Stimulated activated CD8-positive, alpha-beta memory T cell treated with anti-CD3 and anti-CD28 coated beads, Interleukin-4, amount 100 ng/mL, for 4 hours (primary cell): ENCODE results near the gene LHFPL3.

Experiments used
- DNase-seq, 2 donors: peaks; one replicate each; pipeline ENCODE4 v3.0.0-alpha.2; 2020; ENCODE audit warnings: low read depth in 2 of 2, low spot score in 1 of 2

Gene LHFPL3

GRCh38 chr7:104795086-104795485, 466.7 kb downstream of the LHFPL3 start:
- no peak for DNase-seq

DNA sequence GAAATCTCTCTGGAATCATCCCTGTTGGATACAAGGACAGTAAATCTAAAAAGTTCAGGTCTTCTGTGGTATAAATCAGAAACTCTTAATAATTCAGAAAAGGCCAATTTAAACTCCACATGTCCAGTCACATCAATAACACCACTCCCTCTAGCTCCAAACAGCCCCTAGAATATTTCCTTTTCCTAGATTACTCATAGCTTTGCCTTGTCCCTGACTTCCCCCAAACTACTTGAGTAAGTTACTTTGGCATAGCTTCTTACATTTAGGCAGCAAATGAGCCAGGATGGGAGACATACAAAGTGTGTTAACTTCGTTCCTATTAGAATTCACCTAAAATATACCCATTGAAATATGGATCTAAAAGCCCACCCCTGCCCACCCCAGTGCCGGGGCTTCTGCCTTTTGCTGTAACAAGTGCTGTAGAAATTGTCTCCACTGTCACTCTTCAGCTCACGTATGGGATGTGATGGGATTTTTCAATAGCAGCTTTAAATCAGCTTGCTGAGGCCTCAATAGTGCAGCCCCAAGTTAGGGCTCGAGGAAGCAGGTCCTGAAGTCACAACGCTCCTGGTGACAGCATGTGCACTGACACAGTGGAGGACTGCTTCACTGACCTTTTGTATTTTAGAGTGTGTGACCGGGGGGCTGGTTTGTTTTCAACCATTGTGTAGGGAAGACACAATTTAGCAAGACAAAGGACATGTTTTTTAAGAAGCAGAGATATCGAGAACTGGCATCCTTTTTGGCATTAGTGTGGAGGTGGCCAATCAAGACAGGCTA, 467.4 kb downstream of the LHFPL3 start:
- DNase-seq, result no peak

GRCh38 chr7:104800307-104800706, 471.9 kb downstream of the LHFPL3 start:
- DNase-seq, result no peak

DNA sequence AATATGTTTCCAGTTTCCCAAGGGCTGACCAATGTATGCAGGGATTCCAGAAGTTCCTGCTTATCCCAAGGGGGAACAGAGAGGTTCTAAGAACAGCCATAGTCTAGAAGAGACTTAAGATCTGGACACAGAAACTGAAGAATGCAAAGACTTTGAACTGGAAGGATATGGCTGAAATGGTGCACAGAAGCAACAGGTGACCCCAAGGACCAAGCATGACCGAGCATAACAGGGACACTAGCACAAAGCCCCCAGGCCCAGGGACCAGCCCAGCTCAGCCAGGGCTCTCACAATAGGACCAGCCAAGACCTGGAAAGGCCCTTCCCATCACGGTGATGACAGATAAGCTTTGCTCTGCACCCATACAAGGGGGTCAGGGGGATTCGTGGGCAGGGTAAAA, 472.6 kb downstream of the LHFPL3 start:
- no peak for DNase-seq

- no peak for DNase-seq
Measured at GRCh38 chr7:104803931-104804330, 475.5 kb downstream of the LHFPL3 start.

DNA sequence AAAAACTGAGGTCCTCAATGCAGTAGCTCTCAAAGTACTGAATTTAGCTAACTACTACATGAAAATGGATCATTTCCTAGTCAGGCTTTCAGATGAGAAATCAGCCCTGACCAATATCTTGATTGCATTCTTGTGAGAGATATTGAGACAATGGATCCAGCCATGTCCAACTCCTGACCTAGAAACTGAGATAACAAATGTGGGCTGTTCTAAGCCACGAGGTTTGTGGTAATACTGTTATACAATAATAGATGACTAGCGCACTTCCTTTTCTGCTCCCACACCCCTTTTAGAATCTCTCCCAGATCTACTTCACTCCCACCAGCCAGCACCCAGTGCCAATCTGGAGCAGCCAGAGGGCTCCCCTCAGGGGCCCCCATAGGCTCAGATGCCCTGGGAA, 476.3 kb downstream of the LHFPL3 start:
- DNase-seq, result no peak

GRCh38 chr7:104805449-104806317, 477.3 kb downstream of the LHFPL3 start:
- DNase-seq, result no peak

DNA sequence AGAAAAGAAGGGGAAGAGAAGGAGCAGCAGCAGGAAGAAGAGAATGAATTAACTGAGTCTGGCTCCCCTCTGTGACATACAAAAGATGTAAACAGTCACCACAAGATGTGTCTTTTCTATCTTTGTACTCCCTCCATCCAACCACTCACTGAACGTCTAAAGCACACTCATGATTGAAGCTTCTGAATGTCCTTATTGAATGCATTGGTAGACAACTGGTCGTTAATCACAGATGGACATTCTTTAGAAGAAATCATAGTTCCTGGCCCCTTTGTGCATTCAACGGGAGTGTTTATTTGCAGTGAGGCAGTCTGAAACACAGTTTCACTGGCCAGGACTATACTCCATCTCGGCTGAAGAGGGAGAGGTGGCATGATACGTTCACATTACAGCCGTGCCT, 479.3 kb downstream of the LHFPL3 start:
- no peak for DNase-seq

- no peak for DNase-seq
Measured at GRCh38 chr7:104809906-104810305, 481.5 kb downstream of the LHFPL3 start.

DNA sequence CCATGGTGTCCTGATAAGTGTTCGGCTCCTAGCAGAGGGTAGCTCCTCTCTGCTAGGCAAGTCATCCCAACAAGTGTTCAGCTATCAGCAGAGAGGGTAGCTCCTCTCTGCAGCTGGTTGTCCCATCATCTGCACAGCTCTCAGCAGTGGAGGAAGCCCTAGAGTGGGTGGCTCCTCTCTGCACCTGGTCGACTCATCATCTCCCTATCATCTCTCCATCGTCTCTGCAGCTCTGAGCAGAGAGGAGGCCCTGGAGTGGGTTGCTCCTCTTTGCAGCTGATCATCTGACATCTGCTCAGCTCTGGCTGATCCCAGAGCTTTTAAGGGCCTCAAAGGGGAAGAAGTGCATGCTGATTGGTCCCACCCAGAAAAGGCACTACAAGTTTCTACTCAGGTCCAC, 485.7 kb downstream of the LHFPL3 start:
- no peak for DNase-seq

GRCh38 chr7:104814671-104815400, 486.4 kb downstream of the LHFPL3 start:
- DNase-seq, result no peak

GRCh38 chr7:104816537-104816936, 488.1 kb downstream of the LHFPL3 start:
- DNase-seq, result no peak

DNA sequence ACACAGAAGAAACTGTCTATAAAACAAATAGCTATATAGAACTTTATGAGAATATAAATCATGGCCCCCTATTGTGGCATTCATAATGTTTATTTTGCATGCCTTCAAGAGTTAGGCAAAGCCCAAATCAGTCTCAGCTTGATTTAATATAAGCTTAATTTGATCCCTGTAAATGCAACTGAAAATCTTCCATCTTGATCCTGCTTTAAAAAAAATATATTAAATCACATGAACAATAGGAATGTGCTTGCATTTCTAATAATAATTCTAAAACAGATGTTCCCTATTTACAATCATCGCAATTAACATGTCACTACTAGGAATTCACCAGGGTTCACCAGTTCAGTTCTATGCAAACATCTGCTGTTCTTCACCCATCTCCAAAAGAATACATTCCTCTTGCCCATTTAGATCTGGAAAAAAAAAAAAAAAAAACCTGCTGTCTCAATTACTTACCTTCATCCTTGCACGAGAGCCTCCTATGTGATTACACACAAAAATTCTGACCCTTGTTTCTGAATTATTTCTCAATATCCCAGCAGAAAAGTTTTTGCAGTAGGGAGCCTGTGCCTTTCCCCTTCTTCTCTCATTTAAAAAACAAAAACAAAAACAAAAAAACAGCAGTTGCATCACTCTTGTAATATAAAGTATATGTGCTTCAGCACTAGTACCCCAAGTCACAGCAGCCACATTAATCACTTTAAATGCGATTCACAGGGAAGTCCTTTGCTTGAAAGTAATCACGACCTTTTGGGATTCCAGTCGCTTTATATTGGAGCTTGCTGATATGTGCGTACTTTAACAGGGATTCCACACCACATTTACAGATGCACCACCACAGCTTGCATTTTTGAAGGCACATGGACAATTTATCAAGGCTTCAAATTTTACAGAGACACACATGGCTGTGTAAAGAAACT, 490.8 kb downstream of the LHFPL3 start:
- DNase-seq, result no peak

DNA sequence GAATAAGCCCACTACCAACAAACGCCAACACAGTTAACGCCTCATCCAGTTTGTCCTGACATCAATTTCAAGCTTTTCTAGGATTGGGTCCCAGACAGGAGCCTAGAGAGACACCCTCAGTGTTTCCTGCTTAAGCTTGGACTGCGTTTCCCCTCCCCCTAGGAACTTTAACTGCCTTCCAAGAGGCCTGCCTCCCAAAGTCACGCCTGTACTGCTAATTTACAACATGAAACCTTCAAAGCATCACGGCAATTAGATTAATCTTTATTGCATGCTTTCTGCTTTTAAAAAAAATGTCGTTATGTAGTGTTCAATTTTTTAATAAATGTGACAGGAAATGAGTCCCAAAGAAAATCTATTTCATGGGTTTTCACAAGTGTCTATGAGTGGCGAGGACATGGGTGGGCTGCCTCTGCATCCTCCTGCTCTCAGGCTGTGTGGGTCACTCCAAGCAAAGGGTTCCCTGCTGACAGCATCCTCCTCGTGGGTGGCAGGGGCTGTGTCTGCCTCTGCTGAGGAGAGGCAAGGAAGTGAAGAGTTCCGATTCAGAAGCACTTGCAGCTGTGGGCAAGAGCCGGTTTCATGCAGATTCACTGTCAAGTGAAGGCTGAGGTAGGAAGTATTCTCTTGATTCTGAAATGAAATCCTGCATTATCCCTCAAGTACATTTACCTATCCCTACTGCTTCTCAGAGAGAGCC, 492.6 kb downstream of the LHFPL3 start:
- no peak for DNase-seq

GRCh38 chr7:104823177-104823576, 494.8 kb downstream of the LHFPL3 start:
- DNase-seq, result no peak

GRCh38 chr7:104825099-104825498, 496.7 kb downstream of the LHFPL3 start:
- no peak for DNase-seq

GRCh38 chr7:104826135-104826534, 497.7 kb downstream of the LHFPL3 start:
- DNase-seq, result no peak

DNA sequence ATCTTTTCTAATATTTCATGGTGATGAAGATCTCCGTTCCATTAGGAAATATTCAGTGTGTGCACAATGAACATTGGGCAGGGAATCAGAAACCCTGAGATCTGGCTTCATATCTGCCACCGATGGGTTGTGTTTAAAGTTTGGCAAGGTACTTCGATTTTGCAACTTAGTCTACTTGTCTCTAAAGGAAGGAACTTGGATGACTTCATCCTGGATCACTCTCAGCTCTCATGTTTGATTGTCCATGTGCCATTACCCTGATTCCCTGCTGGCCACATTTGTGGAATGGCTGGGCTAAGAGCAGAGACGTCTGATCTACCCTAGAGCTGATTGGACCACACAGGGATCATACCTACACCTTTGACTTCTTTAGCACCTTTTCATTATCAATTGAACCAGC, 508.6 kb downstream of the LHFPL3 start:
- no peak for DNase-seq

- no peak for DNase-seq
Measured at GRCh38 chr7:104838537-104839299, 510.3 kb downstream of the LHFPL3 start.
